Hepatocyte (in vitro differentiated cells): ENCODE data around the gene ZG16B. TPM values are rescaled to one million over a fixed set of nuclear protein-coding genes. Genes with fewer than 3 reads are reported as not detected.

ENCODE experiments used
- DNase-seq: peaks from one replicate; pipeline ENCODE4 v3.0.0-alpha.2; 2016; ENCODE audit warnings: low spot score
- H2AFZ ChIP-seq: fragments of 200-600 bp; sonication (generic); 2 replicates; pipeline ENCODE4 v1.6.0; 2016; ENCODE audit warnings: antibody characterized with exemption, mild to moderate bottlenecking
- H3K27ac ChIP-seq: fragments of 200-600 bp; sonication (generic); 2 replicates; pipeline ENCODE4 v1.5.1; 2016; ENCODE audit warnings: mild to moderate bottlenecking
- H3K27me3 ChIP-seq: fragments of 200-600 bp; sonication (generic); 2 replicates; pipeline ENCODE4 v1.6.1; 2016
- H3K36me3 ChIP-seq: fragments of 200-600 bp; sonication (generic); replicated peaks from 2 replicates; pipeline ENCODE4 v1.5.1; 2016; ENCODE audit warnings: low read depth; ENCODE audit not compliant: insufficient read depth
- H3K4me1 ChIP-seq: fragments of 200-600 bp; sonication (generic); 2 replicates; pipeline ENCODE4 v1.5.1; 2016; ENCODE audit warnings: mild to moderate bottlenecking, moderate library complexity; ENCODE audit not compliant: insufficient read depth
- H3K4me2 ChIP-seq: fragments of 200-600 bp; sonication (generic); 2 replicates; pipeline ENCODE4 v1.6.0; 2016
- H3K4me3 ChIP-seq: fragments of 200-600 bp; sonication (generic); 2 replicates; pipeline ENCODE4 v1.5.1; 2016; ENCODE audit warnings: mild to moderate bottlenecking
- H3K79me2 ChIP-seq: fragments of 200-600 bp; sonication (generic); 2 replicates; pipeline ENCODE4 v1.6.0; 2017; ENCODE audit warnings: mild to moderate bottlenecking
- H3K9me2 ChIP-seq: fragments of 200-600 bp; sonication (generic); replicated peaks from 2 replicates; pipeline ENCODE4 v1.6.0; 2017; ENCODE audit warnings: mild to moderate bottlenecking; ENCODE audit not compliant: insufficient read depth
- H3K9me3 ChIP-seq: fragments of 200-600 bp; sonication (generic); 2 replicates; pipeline ENCODE4 v1.5.1; 2016; ENCODE audit warnings: low read depth, mild to moderate bottlenecking
- H4K20me1 ChIP-seq: fragments of 200-600 bp; sonication (generic); 2 replicates; pipeline ENCODE4 v1.6.0; 2016; ENCODE audit warnings: mild to moderate bottlenecking; ENCODE audit not compliant: insufficient read depth, poor library complexity, severe bottlenecking
- EZH2 ChIP-seq: fragments of 200-600 bp; sonication (generic); IDR thresholded peaks from 2 replicates; pipeline ENCODE4 v1.6.1; 2016; ENCODE audit warnings: antibody characterized with exemption, mild to moderate bottlenecking, borderline replicate concordance
- EZH2phosphoT487 ChIP-seq: fragments of 200-600 bp; sonication (generic); IDR thresholded peaks from one replicate; pipeline ENCODE4 v1.6.1; 2018; ENCODE audit warnings: antibody characterized with exemption, mild to moderate bottlenecking, low read depth, moderate library complexity; ENCODE audit not compliant: unreplicated experiment, severe bottlenecking
- WGBS: methylation state at CpG from one replicate; pipeline ENCODE4 v1.1.6; 2016; ENCODE audit warnings: low lambda C conversion rate; ENCODE audit errors: missing lambda C conversion rate; 5-methylcytosine and 5-hydroxymethylcytosine counted together
- polyA plus RNA-seq: library from polyadenylated mRNA; unstranded; fragments of >200 nt; fragmentation: Nextera tagmentation; extraction: Ambion mirVana; gene quantifications from 2 replicates; pipeline ENCODE4 v1.2.1, GENCODE V29; 2016
- total RNA-seq: library from RNA; depleted of rRNA; stranded (reverse); fragments of >200 nt; gene quantifications from 2 replicates; pipeline ENCODE4 v1.2.3, GENCODE V29; 2014
- TF ChIP-seq, protein P1 (sequence below): fragments of 200-600 bp; sonication (generic); IDR thresholded peaks from 2 replicates; pipeline ENCODE4 v1.5.1; 2016; ENCODE audit warnings: antibody characterized with exemption, mild to moderate bottlenecking; ENCODE audit not compliant: poor library complexity

Gene ZG16B
- total and polyA plus RNA-seq, 2 experiments from 2014 or later = 4.3 to 4.9 TPM

- Histone ChIP-seq H3K36me3 (no peaks in the 10 kb centered on the region), H3K4me3 (no peak overlapping the region), H4K20me1 (no peaks in the 10 kb centered on the region), H3K4me2 (no peak overlapping the region), H3K79me2 (no peaks in the 10 kb centered on the region), H3K27ac (no peak overlapping the region), H3K27me3 (no peaks in the 10 kb centered on the region), H3K4me1 (no peaks in the 10 kb centered on the region), H3K9me2 (no peaks in the 10 kb centered on the region), H2AFZ (no peak overlapping the region), H3K9me3 (no peaks in the 10 kb centered on the region)
- TF ChIP-seq, protein P1, sequence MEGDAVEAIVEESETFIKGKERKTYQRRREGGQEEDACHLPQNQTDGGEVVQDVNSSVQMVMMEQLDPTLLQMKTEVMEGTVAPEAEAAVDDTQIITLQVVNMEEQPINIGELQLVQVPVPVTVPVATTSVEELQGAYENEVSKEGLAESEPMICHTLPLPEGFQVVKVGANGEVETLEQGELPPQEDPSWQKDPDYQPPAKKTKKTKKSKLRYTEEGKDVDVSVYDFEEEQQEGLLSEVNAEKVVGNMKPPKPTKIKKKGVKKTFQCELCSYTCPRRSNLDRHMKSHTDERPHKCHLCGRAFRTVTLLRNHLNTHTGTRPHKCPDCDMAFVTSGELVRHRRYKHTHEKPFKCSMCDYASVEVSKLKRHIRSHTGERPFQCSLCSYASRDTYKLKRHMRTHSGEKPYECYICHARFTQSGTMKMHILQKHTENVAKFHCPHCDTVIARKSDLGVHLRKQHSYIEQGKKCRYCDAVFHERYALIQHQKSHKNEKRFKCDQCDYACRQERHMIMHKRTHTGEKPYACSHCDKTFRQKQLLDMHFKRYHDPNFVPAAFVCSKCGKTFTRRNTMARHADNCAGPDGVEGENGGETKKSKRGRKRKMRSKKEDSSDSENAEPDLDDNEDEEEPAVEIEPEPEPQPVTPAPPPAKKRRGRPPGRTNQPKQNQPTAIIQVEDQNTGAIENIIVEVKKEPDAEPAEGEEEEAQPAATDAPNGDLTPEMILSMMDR = no peak
- TF ChIP-seq EZH2phosphoT487 = no peak
- TF ChIP-seq EZH2 = no peak
- no peak for DNase-seq
- 93% methylated on average over 7 of the region's 7 CpGs for WGBS
Observed at GRCh38 chr16:2808181-2808580, 21.9 kb upstream of the ZG16B start.

DNA sequence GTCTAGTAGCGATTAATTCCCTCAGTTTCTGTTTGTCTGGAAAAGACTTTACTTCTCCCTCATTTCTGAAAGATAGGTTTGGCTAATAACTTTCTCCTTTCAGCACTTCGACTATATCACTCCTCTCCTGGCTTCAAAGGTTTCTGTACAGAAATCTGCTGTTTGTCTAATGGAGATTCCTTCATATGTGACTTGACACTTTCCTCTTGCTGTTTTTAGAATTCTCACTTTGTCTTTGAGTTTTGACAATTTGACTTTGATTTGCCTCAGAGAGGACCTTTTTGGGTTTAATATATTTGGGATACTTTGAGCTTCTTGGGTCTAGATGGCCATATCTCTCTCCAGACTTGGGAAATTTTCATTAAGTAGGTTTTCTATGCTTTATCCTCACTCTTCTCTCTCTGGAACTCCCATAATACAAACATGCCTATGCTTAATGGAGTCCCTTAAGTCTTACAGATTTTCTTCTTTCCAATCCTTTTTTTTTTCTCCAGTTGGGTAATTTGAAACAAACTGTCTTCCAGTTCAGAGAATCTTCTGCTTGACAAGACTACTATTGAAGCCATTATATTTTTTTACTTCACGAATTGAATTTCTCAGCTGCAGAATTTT lies 20.8 kb upstream of the ZG16B start:
- no peak overlapping the region for H3K4me3 ChIP-seq
- H3K4me2 ChIP-seq = no peak overlapping the region
- H3K9me3 ChIP-seq = no peaks in the 10 kb centered on the region
- H3K9me2 ChIP-seq = no peaks in the 10 kb centered on the region
- no peak overlapping the region for H2AFZ ChIP-seq
- H3K4me1 ChIP-seq = no peaks in the 10 kb centered on the region
- no peaks in the 10 kb centered on the region for H3K79me2 ChIP-seq
- no peak for DNase-seq
- H3K27me3 ChIP-seq = no peaks in the 10 kb centered on the region
- TF ChIP-seq EZH2 = no peak
- TF ChIP-seq, protein P1 = no peak
- no peak for TF ChIP-seq EZH2phosphoT487
- no peaks in the 10 kb centered on the region for H4K20me1 ChIP-seq
- H3K27ac ChIP-seq = no peak overlapping the region
- no peaks in the 10 kb centered on the region for H3K36me3 ChIP-seq
- WGBS = 75% methylated on average over 3 of the region's 3 CpGs

GRCh38 chr16:2810651-2811050 lies 19.5 kb upstream of the ZG16B start:
- no peaks in the 10 kb centered on the region for H4K20me1 ChIP-seq
- no peaks in the 10 kb centered on the region for H3K9me3 ChIP-seq
- no peak overlapping the region for H3K4me3 ChIP-seq
- no peak for TF ChIP-seq EZH2
- 92% methylated on average over 6 of the region's 6 CpGs for WGBS
- no peak overlapping the region for H2AFZ ChIP-seq
- peaks cover 4% of the 10 kb centered on the region for H3K4me1 ChIP-seq
- H3K27ac ChIP-seq = no peak overlapping the region
- no peaks in the 10 kb centered on the region for H3K79me2 ChIP-seq
- no peaks in the 10 kb centered on the region for H3K9me2 ChIP-seq
- no peaks in the 10 kb centered on the region for H3K27me3 ChIP-seq
- no peak for DNase-seq
- H3K4me2 ChIP-seq = no peak overlapping the region
- no peaks in the 10 kb centered on the region for H3K36me3 ChIP-seq

DNA sequence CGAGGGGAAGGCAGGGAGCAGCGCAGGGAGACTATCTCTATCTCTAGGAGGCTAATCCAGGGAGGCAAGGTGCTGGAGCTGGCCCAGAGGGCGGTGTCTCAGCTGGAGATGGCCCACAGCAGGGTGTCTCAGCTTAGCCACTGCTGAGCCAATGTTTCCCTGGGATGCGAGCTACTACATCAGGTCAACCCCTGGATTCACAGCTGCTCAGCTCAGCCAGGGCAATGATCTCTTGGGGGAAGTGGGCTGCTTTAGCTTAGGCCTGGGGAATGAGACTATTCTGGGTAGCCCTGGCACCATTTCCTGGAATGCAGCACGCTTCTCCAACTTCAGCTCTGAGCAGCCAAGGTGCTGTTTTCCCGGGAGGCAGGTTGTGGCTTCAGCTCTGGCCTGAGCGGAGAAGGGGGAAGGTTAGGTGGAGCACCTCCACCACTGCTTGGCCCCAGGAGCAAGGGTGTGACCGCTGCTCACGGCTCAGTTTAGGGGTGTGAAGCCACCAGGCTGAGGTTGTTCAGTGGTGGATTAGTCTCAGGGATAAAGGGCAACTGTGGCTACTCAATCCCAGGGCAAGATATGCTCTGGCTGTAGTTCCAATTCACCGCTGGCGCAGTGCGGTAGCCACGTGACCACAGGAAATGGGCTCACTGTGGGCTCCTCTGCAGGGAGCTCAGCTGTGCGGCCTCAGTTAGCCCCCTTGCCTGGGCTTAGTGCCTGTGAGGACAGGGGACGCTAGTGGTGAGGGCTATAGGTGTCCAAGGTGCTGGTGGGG lies 18.2 kb upstream of the ZG16B start:
- WGBS = 74% methylated on average over 15 of the region's 15 CpGs
- no peak overlapping the region for H3K4me3 ChIP-seq
- no peak overlapping the region for H3K27ac ChIP-seq
- no peaks in the 10 kb centered on the region for H4K20me1 ChIP-seq
- TF ChIP-seq, protein P1 = no peak
- no peak for TF ChIP-seq EZH2
- TF ChIP-seq EZH2phosphoT487 = no peak
- no peaks in the 10 kb centered on the region for H3K36me3 ChIP-seq
- DNase-seq = no peak
- H3K4me1 ChIP-seq = peaks cover 6% of the 10 kb centered on the region
- H3K4me2 ChIP-seq = no peak overlapping the region
- no peaks in the 10 kb centered on the region for H3K9me3 ChIP-seq
- no peaks in the 10 kb centered on the region for H3K9me2 ChIP-seq
- H3K79me2 ChIP-seq = no peaks in the 10 kb centered on the region
- H2AFZ ChIP-seq = no peak overlapping the region
- no peaks in the 10 kb centered on the region for H3K27me3 ChIP-seq
